MM.1S (cell line): Measurements from ENCODE around the gene KCNMB2.

Source experiments
- CTCF ChIP-seq: fragments of 300-600 bp; sonication (generic); IDR thresholded peaks from 2 replicates; pipeline ENCODE4 v1.5.1; 2016; ENCODE audit warnings: antibody characterized with exemption, low read length, mixed read lengths
- EZH2 ChIP-seq: fragments of 300-600 bp; sonication (generic); optimal IDR thresholded peaks from 2 replicates; pipeline ENCODE3; 2017; ENCODE audit warnings: low read depth, mild to moderate bottlenecking, antibody characterized with exemption, low read length, mixed read lengths

GRCh38 chr3:178773358-178773757 lies 237.1 kb downstream of the KCNMB2 start:
- TF ChIP-seq CTCF (no peak), EZH2 (no peak)
